WTC11 (cell line): ENCODE data around the gene CYYR1.

ENCODE experiments used
- ATF3 ChIP-seq: sonication (generic); formaldehyde crosslinking; conservative IDR thresholded peaks from 2 replicates; pipeline ENCODE4 v1.8.1; 2022; ENCODE audit warnings: mild to moderate bottlenecking, missing genetic modification reagents
- CTCF ChIP-seq: fragments of 200-600 bp; IDR thresholded peaks from 2 replicates; pipeline ENCODE4 v1.8.0; 2022; ENCODE audit warnings: antibody characterized with exemption
- ELF4 ChIP-seq: sonication (generic); formaldehyde crosslinking; IDR thresholded peaks from 2 replicates; pipeline ENCODE4 v1.8.1; 2022; ENCODE audit warnings: low read depth, mild to moderate bottlenecking, moderate library complexity, missing genetic modification reagents
- GRHL2 ChIP-seq: fragments of 250-450 bp; sonication (Bioruptor Pico); IDR thresholded peaks from 2 replicates; pipeline ENCODE4 v1.8.0; 2022; ENCODE audit warnings: mild to moderate bottlenecking, moderate library complexity; ENCODE audit not compliant: insufficient replicate concordance, severe bottlenecking
- MAX ChIP-seq: sonication (generic); formaldehyde crosslinking; IDR thresholded peaks from 2 replicates; pipeline ENCODE4 v1.8.0; 2022; ENCODE audit warnings: mild to moderate bottlenecking, missing genetic modification reagents
- SMAD3 ChIP-seq: sonication (generic); formaldehyde crosslinking; IDR thresholded peaks from 2 replicates; pipeline ENCODE4 v1.8.0; 2022; ENCODE audit warnings: missing genetic modification reagents, mild to moderate bottlenecking, borderline replicate concordance
- TEAD4 ChIP-seq: sonication (generic); formaldehyde crosslinking; IDR thresholded peaks from 2 replicates; pipeline ENCODE4 v1.8.0; 2022; ENCODE audit warnings: mild to moderate bottlenecking, missing genetic modification reagents
- ZBTB43 ChIP-seq: sonication (generic); formaldehyde crosslinking; IDR thresholded peaks from 2 replicates; pipeline ENCODE4 v1.8.1; 2023; ENCODE audit warnings: mild to moderate bottlenecking, missing genetic modification reagents
- ZMAT4 ChIP-seq: fragments of 250-450 bp; sonication (Bioruptor Pico); IDR thresholded peaks from 2 replicates; pipeline ENCODE4 v1.9.0; 2021; ENCODE audit warnings: mild to moderate bottlenecking
- ZNF121 ChIP-seq: sonication (generic); formaldehyde crosslinking; IDR thresholded peaks from 2 replicates; pipeline ENCODE4 v1.8.0; 2023; ENCODE audit warnings: missing genetic modification reagents
- ZNF423 ChIP-seq: fragments of 250-450 bp; sonication (Bioruptor Pico); IDR thresholded peaks from 2 replicates; pipeline ENCODE4 v2.1.2; 2022; ENCODE audit warnings: mild to moderate bottlenecking, moderate library complexity
- ZSCAN18 ChIP-seq: fragments of 250-450 bp; sonication (Bioruptor Pico); IDR thresholded peaks from 2 replicates; pipeline ENCODE4 v2.1.2; 2022; ENCODE audit warnings: mild to moderate bottlenecking, moderate library complexity

- no peak for TF ChIP-seq TEAD4 (CRISPR knock-in tag)
- no peak for TF ChIP-seq CTCF
- no peak for TF ChIP-seq ZNF423 (CRISPR knock-in tag)
- TF ChIP-seq ZSCAN18 = no peak
- TF ChIP-seq ZBTB43 (CRISPR knock-in tag) = no peak
- no peak for TF ChIP-seq ZNF121 (CRISPR knock-in tag)
- no peak for TF ChIP-seq MAX (CRISPR knock-in tag)
- TF ChIP-seq ELF4 = no peak
- no peak for TF ChIP-seq SMAD3
- no peak for TF ChIP-seq ZMAT4 (CRISPR knock-in tag)
- no peak for TF ChIP-seq ATF3 (CRISPR knock-in tag)
- no peak for TF ChIP-seq GRHL2 (CRISPR knock-in tag)
Observed at GRCh38 chr21:26503414-26503813, 69.7 kb downstream of the CYYR1 start.
